ENCODE data around the gene CFAP53.

DNA sequence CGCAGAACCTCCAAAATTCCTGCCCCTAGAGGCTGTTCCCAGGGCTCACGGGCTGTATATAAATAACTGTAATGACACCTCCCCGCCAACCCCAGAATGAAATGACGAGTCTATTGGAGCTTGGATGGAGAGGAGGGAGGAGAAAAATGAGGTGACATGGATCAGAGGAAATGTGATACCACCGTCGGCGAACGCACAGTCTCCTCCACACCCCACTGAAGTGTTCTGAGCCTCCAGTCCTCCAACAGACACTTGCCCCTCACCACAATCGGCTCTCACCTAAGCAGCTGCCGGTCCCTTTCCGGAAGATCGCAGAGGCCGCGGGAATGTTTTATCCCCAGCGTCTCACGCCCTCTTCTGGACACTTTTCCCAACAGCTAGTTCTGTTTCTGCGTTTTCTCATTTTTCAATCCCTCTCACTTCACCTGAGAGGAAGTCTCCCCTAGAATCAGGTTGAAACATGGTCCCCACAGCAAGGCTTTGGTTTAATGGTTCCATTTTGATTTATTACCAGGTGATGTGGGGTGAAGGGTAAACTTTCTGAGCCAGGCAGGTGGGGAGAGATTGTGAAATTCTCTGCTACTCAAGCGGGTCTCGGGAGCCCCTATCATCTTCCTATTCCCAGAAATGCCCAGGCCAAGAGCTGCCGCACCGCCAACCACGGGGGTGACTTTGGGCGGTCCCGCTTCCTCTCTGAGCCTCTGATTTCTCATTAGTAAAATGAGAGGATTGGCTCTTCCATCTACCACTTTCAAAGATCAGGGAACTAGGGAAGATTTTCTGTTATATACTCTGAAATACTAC is 62.3 kb downstream of the CFAP53 start:
- TF ChIP-seq, protein P1, sequence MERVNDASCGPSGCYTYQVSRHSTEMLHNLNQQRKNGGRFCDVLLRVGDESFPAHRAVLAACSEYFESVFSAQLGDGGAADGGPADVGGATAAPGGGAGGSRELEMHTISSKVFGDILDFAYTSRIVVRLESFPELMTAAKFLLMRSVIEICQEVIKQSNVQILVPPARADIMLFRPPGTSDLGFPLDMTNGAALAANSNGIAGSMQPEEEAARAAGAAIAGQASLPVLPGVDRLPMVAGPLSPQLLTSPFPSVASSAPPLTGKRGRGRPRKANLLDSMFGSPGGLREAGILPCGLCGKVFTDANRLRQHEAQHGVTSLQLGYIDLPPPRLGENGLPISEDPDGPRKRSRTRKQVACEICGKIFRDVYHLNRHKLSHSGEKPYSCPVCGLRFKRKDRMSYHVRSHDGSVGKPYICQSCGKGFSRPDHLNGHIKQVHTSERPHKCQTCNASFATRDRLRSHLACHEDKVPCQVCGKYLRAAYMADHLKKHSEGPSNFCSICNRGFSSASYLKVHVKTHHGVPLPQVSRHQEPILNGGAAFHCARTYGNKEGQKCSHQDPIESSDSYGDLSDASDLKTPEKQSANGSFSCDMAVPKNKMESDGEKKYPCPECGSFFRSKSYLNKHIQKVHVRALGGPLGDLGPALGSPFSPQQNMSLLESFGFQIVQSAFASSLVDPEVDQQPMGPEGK (CRISPR knock-in tag; IDR thresholded peaks at IDR 0.05; ENCODE audit: borderline replicate concordance), result no peak
- TF ChIP-seq SNAI2 (CRISPR knock-in tag; IDR thresholded peaks at IDR 0.05), result no peak

All from SK-N-SH treated with all-trans-retinoic acid at 6 μM for 48 hours (cell line).